Thyroid gland (tissue), 4 donors: ENCODE measurements around the gene SEC22A.

ENCODE experiments used
- CTCF ChIP-seq, 6 experiments: fragments of 200-600 bp in 3 of 6; fragments of 450-650 bp in 3 of 6; sonication (generic) in 3 of 6; IDR thresholded peaks; one replicate each; pipeline ENCODE4 v1.5.1; 2016 to 2019; ENCODE audit warnings: antibody characterized with exemption in 6 of 6, mild to moderate bottlenecking in 2 of 6, inconsistent platforms in 1 of 6, moderate library complexity in 1 of 6
- POLR2A ChIP-seq, 2 donors: fragments of 450-650 bp; IDR thresholded peaks; one replicate each; pipeline ENCODE4 v1.6.1; 2017; ENCODE audit warnings: antibody characterized with exemption in 2 of 2, mild to moderate bottlenecking in 2 of 2, moderate library complexity in 1 of 2

GRCh38 chr3:123297627-123297899 is 95.8 kb downstream of the SEC22A start:
- TF ChIP-seq CTCF (IDR thresholded peaks at IDR 0.05) (no peak), POLR2A (IDR thresholded peaks at IDR 0.05) (no peak)
